NT2/D1 (cell line): Measurements from ENCODE around the gene PNPT1.

Experiments used
- DNase-seq: peaks from one replicate; pipeline ENCODE4 v3.0.0-alpha.2; 2011; ENCODE audit warnings: low read depth, low spot score
- H3K27me3 ChIP-seq: 2 replicates; pipeline ENCODE4 v1.6.0; 2011; ENCODE audit warnings: mild to moderate bottlenecking; ENCODE audit not compliant: insufficient read length, insufficient read depth
- H3K36me3 ChIP-seq: 2 replicates; pipeline ENCODE4 v1.6.1; 2011; ENCODE audit warnings: mild to moderate bottlenecking, low read length, mixed read lengths; ENCODE audit not compliant: insufficient read depth, insufficient read length
- H3K4me1 ChIP-seq: 2 replicates; pipeline ENCODE4 v1.5.1; 2011; ENCODE audit not compliant: insufficient read depth, insufficient read length
- H3K4me3 ChIP-seq: 2 replicates; pipeline ENCODE4 v1.5.1; 2011; ENCODE audit warnings: low read depth; ENCODE audit not compliant: insufficient read length
- H3K9ac ChIP-seq: 2 replicates; pipeline ENCODE4 v1.6.0; 2011; ENCODE audit warnings: low read depth; ENCODE audit not compliant: insufficient read length
- H3K9me3 ChIP-seq: 2 replicates; pipeline ENCODE4 v1.5.1; 2011; ENCODE audit warnings: mild to moderate bottlenecking, low read length; ENCODE audit not compliant: insufficient read depth
- SUZ12 ChIP-seq: IDR thresholded peaks from 2 replicates; pipeline ENCODE4 v1.6.1; 2011; ENCODE audit not compliant: insufficient read length, insufficient read depth; ENCODE audit errors: extremely low read depth
- YY1 ChIP-seq: IDR thresholded peaks from 2 replicates; pipeline ENCODE4 v1.6.1; 2011; ENCODE audit not compliant: insufficient read length, insufficient read depth
- ZNF274 ChIP-seq: IDR thresholded peaks from 2 replicates; pipeline ENCODE4 v1.6.1; 2011; ENCODE audit warnings: mild to moderate bottlenecking, low read depth, low read length

The PNPT1 gene

DNA sequence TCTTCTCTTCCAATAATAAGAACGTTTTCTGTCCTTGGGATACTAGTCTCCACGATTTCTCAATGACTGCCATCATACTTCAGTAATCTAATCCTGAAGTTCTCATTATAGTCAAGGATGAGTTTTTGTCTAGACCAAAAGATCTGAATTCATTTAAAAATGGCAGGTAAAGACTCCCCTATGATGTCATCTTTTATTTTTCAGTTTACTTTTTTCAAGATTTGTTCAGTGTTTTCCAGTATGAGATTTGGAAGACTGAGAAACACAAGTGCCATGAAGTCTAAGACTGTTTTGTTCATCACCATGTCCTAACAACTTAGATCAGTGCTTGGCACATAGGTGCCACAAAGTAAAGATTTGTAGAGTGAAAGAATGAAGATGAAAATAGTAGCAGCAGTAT lies 40.4 kb downstream of the PNPT1 start:
- TF ChIP-seq SUZ12 = no peak
- no peak for TF ChIP-seq YY1
- no peak for TF ChIP-seq ZNF274
- Histone ChIP-seq H3K9me3 (peaks cover 11% of the 10 kb centered on the region; the same call in 1 of the 2 replicates), H3K4me1 (no peaks in the 10 kb centered on the region), H3K9ac (no peak overlapping the region), H3K27me3 (no peaks in the 10 kb centered on the region), H3K36me3 (peaks cover 52% of the 10 kb centered on the region), H3K4me3 (no peak overlapping the region)
- DNase-seq = no peak

DNA sequence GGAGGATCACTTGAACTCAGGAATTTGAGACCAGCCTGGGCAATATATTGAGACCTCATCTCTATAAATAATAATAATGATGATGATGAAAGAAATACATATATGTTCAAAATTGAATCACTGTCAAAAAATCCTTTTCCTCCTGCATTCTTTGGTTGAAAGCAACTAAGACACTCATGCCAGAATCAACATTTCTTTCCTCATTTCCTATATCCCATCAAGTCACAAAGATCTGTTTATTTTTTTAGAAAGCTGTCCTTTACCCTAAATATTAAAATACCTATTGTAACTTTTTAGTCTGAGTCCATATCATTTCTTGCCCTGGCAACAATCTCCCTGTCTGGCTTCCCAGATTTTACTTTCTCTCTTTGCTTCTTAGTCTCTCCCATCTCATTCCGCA lies 44.4 kb downstream of the PNPT1 start:
- H3K9ac ChIP-seq = no peak overlapping the region
- H3K27me3 ChIP-seq = no peaks in the 10 kb centered on the region
- H3K36me3 ChIP-seq = peaks cover 58% of the 10 kb centered on the region
- peaks cover 11% of the 10 kb centered on the region; the same call in 1 of the 2 replicates for H3K9me3 ChIP-seq
- TF ChIP-seq SUZ12 = no peak
- TF ChIP-seq ZNF274 = no peak
- no peak for TF ChIP-seq YY1
- H3K4me3 ChIP-seq = no peak overlapping the region
- no peaks in the 10 kb centered on the region for H3K4me1 ChIP-seq
- DNase-seq = no peak

DNA sequence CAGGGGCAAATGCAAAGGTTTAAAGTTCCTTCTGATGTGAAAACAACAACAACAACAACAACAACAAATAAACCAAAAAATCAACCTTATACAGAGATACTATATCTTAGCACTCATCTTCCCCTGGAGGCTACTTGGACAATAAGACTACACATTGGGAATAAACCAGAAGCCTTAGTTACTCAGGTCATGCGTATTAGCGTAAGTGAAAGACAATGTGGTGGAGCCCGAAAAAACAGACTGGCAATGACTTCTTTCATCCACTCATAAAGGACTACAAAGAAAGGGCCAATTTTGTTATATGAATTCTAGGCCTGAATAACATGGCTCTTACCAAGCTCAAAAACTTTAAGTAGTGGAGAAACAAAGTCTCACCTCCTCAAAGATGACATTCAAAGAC lies 56.8 kb downstream of the PNPT1 start:
- peaks cover 45% of the 10 kb centered on the region for H3K36me3 ChIP-seq
- H3K9ac ChIP-seq = no peak overlapping the region
- no peak for TF ChIP-seq YY1
- TF ChIP-seq ZNF274 = no peak
- no peak for TF ChIP-seq SUZ12
- H3K4me3 ChIP-seq = no peak overlapping the region
- no peaks in the 10 kb centered on the region for H3K27me3 ChIP-seq
- no peaks in the 10 kb centered on the region for H3K4me1 ChIP-seq
- no peaks in the 10 kb centered on the region for H3K9me3 ChIP-seq
- DNase-seq = no peak

DNA sequence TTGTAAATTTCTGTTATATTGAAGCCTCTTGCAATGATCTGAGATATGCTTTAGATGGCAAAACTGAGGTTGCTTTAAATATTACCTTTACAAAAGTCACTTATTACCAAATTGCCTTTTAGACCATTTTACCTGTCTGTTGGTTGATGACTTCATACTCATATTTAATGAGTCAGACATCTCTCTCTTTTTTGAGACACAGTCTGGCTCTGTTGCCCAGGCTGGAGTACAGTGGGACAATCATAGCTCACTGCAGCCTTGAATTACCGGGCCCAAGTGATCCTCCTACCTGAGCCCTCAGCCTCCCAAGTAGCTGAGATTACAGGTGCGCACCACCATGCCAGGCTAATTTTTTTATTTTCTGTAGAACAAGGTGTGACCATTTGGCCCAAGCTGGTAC lies 64.7 kb downstream of the PNPT1 start:
- Histone ChIP-seq H3K9me3 (no peaks in the 10 kb centered on the region), H3K36me3 (peaks cover 4% of the 10 kb centered on the region), H3K4me1 (no peaks in the 10 kb centered on the region), H3K9ac (no peak overlapping the region), H3K4me3 (no peak overlapping the region), H3K27me3 (no peaks in the 10 kb centered on the region)
- no peak for DNase-seq
- TF ChIP-seq YY1 (no peak), ZNF274 (no peak), SUZ12 (no peak)

DNA sequence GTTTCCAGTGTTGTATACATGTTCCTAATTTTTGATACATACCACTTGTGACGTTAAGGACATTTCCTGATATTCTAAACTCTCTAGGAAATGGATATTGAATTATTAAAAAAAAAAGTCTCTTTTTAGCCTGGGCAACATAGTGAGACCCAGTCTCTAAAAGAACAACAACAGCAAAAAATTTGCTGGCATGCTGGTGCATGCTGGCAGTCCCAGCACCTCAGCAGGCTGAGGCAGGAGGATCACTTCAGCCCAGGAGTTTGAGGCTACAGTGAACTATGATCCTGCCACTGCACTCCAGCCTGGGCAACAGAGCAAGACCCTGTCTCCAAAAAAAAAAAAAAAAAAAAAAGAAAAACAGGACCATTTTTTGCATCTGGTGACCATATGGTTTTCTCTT lies 65.7 kb downstream of the PNPT1 start:
- no peak for DNase-seq
- Histone ChIP-seq H3K27me3 (no peaks in the 10 kb centered on the region), H3K9me3 (no peaks in the 10 kb centered on the region), H3K4me1 (no peaks in the 10 kb centered on the region), H3K36me3 (peaks cover 4% of the 10 kb centered on the region), H3K4me3 (no peak overlapping the region), H3K9ac (no peak overlapping the region)
- TF ChIP-seq SUZ12 = no peak

DNA sequence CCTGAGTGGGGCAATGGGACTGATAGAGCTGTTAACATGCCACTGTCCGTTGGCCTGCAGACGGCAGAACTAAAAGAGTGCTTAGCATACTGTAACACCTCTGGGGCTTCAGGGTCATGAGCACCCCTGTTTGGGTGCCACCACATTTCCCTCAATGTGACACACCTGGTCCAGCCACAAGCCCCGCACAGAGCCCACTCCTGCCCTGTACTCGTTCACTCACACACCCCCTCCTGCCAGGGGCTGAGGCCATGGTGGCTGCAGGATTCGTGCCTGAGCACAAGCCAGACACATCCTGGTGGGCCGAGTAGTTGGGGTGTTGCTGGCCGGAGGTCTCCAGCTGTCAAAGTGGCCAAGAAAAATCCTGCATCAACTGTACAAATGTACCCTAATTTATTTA lies 71.8 kb downstream of the PNPT1 start:
- Histone ChIP-seq H3K4me3 (no peak overlapping the region), H3K4me1 (no peaks in the 10 kb centered on the region), H3K9me3 (no peaks in the 10 kb centered on the region), H3K27me3 (no peaks in the 10 kb centered on the region), H3K36me3 (peaks cover 14% of the 10 kb centered on the region), H3K9ac (no peak overlapping the region)
- DNase-seq = no peak
- TF ChIP-seq SUZ12 (no peak), ZNF274 (no peak), YY1 (no peak)

DNA sequence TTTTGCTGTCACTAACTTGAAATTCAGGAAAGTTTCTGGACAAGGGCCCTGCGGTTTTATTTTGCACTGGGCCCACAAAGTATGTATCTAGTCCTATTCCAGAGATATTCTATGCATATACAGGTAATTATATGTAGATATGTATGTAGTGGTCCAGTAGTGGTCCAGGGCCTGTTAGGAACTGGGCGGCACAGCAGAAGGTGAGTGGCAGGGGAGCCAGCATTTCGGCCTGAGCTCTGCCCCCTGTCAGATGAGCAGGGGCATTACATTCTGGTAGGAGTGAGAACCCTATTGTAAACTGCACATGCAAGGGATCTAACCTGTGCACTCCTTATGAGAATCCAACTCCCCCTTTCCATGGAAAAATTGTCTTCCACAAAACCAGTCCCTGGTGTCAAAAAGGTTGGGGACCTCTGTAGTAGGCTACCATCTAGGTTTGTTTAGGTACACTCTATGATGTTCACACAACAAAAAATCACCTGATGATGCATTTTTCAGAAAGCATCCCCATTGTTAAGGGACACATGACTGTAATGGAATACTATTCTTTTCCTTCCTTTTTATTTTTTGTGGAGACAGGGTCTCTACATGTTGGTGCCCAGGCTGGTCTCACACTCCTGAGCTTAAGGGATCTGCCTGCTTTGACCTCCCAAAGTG lies 73.4 kb downstream of the PNPT1 start:
- Histone ChIP-seq H3K9me3 (no peaks in the 10 kb centered on the region), H3K27me3 (no peaks in the 10 kb centered on the region), H3K4me3 (no peak overlapping the region), H3K36me3 (peaks cover 15% of the 10 kb centered on the region), H3K4me1 (no peaks in the 10 kb centered on the region), H3K9ac (no peak overlapping the region)
- peak; percentile 8 for DNase-seq
- TF ChIP-seq SUZ12 (no peak), YY1 (no peak), ZNF274 (no peak)
